ENCODE results near the gene ADGRG3. TPM values are rescaled to one million over a fixed set of nuclear protein-coding genes. Genes with fewer than 3 reads are reported as not detected.
A peak's percentile ranks its signal among the peaks of the same experiment; 100 is the strongest.

The ADGRG3 gene
- total and polyA plus RNA-seq, 9 of the 15 experiments (the other 6 are each of a cell fraction or from before 2014, with no cell fraction given) = 0.09 to 0.52 (median 0.14) TPM; not detected in 3

- TF ChIP-seq, protein P1, sequence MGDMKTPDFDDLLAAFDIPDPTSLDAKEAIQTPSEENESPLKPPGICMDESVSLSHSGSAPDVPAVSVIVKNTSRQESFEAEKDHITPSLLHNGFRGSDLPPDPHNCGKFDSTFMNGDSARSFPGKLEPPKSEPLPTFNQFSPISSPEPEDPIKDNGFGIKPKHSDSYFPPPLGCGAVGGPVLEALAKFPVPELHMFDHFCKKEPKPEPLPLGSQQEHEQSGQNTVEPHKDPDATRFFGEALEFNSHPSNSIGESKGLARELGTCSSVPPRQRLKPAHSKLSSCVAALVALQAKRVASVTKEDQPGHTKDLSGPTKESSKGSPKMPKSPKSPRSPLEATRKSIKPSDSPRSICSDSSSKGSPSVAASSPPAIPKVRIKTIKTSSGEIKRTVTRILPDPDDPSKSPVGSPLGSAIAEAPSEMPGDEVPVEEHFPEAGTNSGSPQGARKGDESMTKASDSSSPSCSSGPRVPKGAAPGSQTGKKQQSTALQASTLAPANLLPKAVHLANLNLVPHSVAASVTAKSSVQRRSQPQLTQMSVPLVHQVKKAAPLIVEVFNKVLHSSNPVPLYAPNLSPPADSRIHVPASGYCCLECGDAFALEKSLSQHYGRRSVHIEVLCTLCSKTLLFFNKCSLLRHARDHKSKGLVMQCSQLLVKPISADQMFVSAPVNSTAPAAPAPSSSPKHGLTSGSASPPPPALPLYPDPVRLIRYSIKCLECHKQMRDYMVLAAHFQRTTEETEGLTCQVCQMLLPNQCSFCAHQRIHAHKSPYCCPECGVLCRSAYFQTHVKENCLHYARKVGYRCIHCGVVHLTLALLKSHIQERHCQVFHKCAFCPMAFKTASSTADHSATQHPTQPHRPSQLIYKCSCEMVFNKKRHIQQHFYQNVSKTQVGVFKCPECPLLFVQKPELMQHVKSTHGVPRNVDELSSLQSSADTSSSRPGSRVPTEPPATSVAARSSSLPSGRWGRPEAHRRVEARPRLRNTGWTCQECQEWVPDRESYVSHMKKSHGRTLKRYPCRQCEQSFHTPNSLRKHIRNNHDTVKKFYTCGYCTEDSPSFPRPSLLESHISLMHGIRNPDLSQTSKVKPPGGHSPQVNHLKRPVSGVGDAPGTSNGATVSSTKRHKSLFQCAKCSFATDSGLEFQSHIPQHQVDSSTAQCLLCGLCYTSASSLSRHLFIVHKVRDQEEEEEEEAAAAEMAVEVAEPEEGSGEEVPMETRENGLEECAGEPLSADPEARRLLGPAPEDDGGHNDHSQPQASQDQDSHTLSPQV (IDR thresholded peaks at IDR 0.05) = peak; percentile 51
- TF ChIP-seq NR2C2 (CRISPR knock-in tag; IDR thresholded peaks at IDR 0.05) (peak; percentile 69; the same call in 1 of the 2 replicates), NR2C2 (tag; IDR thresholded peaks at IDR 0.05) (peak; percentile 70), ID3 (CRISPR knock-in tag; IDR thresholded peaks at IDR 0.05) (no peak), ID3 (tag; IDR thresholded peaks at IDR 0.05) (peak; percentile 45; the same call in 1 of the 2 replicates), DNMT1 (IDR thresholded peaks at IDR 0.05) (no peak)
These were observed 21.1 kb downstream of the ADGRG3 start (continued) for GRCh38 chr16:57688987-57689761.
